Measurements from ENCODE around the gene CENPK. TPM values are rescaled to one million over a fixed set of nuclear protein-coding genes. Genes with fewer than 3 reads are reported as not detected.

Gene CENPK
- total and polyA plus RNA-seq, 2 of the 8 experiments (the other 6 are each of a cell fraction or from before 2014, with no cell fraction given): 13.3 to 50.9 TPM

- Histone ChIP-seq H3K9me3 (ENCODE audit: insufficient read depth in 2 of 2, low read depth in 1 of 2, low read length in 1 of 2) (no peaks in the 10 kb centered on the region), H3K79me2 (ENCODE audit: control insufficient read depth in 1 of 2, insufficient read depth in 2 of 2, low read length in 2 of 2) (no peaks in the 10 kb centered on the region), H3K27ac (ENCODE audit: low read depth, low read length) (no peak overlapping the region), H3K56ac (replicated peaks; ENCODE audit: insufficient read length, low read depth, low read length) (no peak overlapping the region), H2BK5ac (ENCODE audit: low read depth, low read length) (no peak overlapping the region), H2BK15ac (ENCODE audit: low read length) (no peak overlapping the region), H3K36me3 (ENCODE audit: control insufficient read depth in 2 of 4, insufficient read depth in 4 of 4, low read length in 3 of 4) (no peaks in the 10 kb centered on the region), H2BK12ac (ENCODE audit: low read depth, low read length) (no peak overlapping the region), H3K79me1 (ENCODE audit: low read depth, low read length) (no peaks in the 10 kb centered on the region), H3K18ac (ENCODE audit: extremely low read depth, low read length) (no peak overlapping the region), H4K20me1 (replicated peaks in 1 of 2; ENCODE audit: control insufficient read depth in 1 of 2, insufficient read depth in 2 of 2, low read length in 2 of 2) (no peaks in the 10 kb centered on the region), H2AFZ (ENCODE audit: low read length) (no peak overlapping the region), H3K4me1 (replicated peaks in 1 of 4; ENCODE audit: control insufficient read depth in 3 of 4, insufficient read depth in 4 of 4, low read length in 3 of 4) (no peaks in the 10 kb centered on the region), H2BK20ac (ENCODE audit: low read length) (no peak overlapping the region), H3K27me3 (replicated peaks in 1 of 4; ENCODE audit: control insufficient read depth in 3 of 4, extremely low read depth in 1 of 4, insufficient read depth in 3 of 4, low read length in 3 of 4) (no peaks in the 10 kb centered on the region), H3K4ac (replicated peaks; ENCODE audit: insufficient read length, low read depth, low read length) (no peak overlapping the region), H3K23ac (ENCODE audit: insufficient read length) (no peak overlapping the region), H3K14ac (ENCODE audit: insufficient read length) (no peak overlapping the region), H3K4me3 (ENCODE audit: extremely low read depth in 1 of 4, insufficient read depth in 2 of 4, low read depth in 3 of 4, low read length in 4 of 4) (no peak overlapping the region), H4K5ac (ENCODE audit: insufficient read length, low read depth, low read length) (no peak overlapping the region), H3K23me2 (ENCODE audit: low read depth, low read length) (no peaks in the 10 kb centered on the region), H4K8ac (ENCODE audit: extremely low read depth, insufficient read depth, low read length) (no peak overlapping the region), H4K91ac (replicated peaks; ENCODE audit: insufficient read length, low read length) (no peak overlapping the region), H2AK5ac (ENCODE audit: low read depth, low read length) (no peak overlapping the region), H3K9ac (replicated peaks in 1 of 4; ENCODE audit: extremely low read depth in 1 of 4, low read depth in 3 of 4, low read length in 3 of 4) (no peak overlapping the region), H2BK120ac (replicated peaks; ENCODE audit: low read depth, low read length) (no peak overlapping the region), H3K4me2 (ENCODE audit: insufficient read depth in 1 of 2, low read depth in 2 of 2, low read length in 2 of 2) (no peak overlapping the region)
- TF ChIP-seq ATF2 (IDR thresholded peaks at IDR 0.05; ENCODE audit: low read length): no peak
- TF ChIP-seq SP1 (IDR thresholded peaks at IDR 0.05; ENCODE audit: low read depth, low read length): no peak
- TF ChIP-seq KDM5A (IDR thresholded peaks at IDR 0.05; ENCODE audit: low read length): no peak
- no peak for TF ChIP-seq USF2 (IDR thresholded peaks at IDR 0.05; ENCODE audit: low read length)
- ChIA-PET CTCF (ENCODE audit: partially characterized antibody) (no interaction called here), POLR2A (ENCODE audit: partially characterized antibody) (no interaction called here)
- 90% methylated on average over 2 of the region's 2 CpGs; no CpG with 5 or more reads in 1 of the 2 experiments for WGBS, 2 experiments (ENCODE audit: extremely low coverage in 1 of 2, insufficient coverage in 1 of 2, insufficient read length in 1 of 2, insufficient replicate concordance in 2 of 2, low coverage in 1 of 2, low lambda C conversion rate in 2 of 2, missing lambda C conversion rate in 1 of 2)
- FAIRE-seq: no peak
- DNase-seq (ENCODE audit: low read depth in 1 of 2, low spot score in 2 of 2): no peak
Measured at GRCh38 chr5:65508978-65509377, 54.0 kb downstream of the CENPK start.

Measured in H1 (cell line).